ENCODE results near the gene LRIT3.

LRIT3 gene

GRCh38 chr4:109847896-109848442 is at the start of gene LRIT3:
LRIT3 (plus strand) TSS chr4:109848107; CDS start chr4:109848202, 95 bp downstream.
- DNase-seq = no peak

GRCh38 chr4:109798866-109799265 is 49.0 kb upstream of the LRIT3 start:
- DNase-seq = peak; percentile 2

GRCh38 chr4:109801099-109801789 is 46.7 kb upstream of the LRIT3 start:
- DNase-seq = no peak

- no peak for DNase-seq
These were observed 46.0 kb upstream of the LRIT3 start, which contains the start of gene CFI for GRCh38 chr4:109801895-109802319. CFI (minus strand) TSS chr4:109801999; CDS start chr4:109801971, 28 bp downstream.

- peak; percentile 39 for DNase-seq
These were observed 43.9 kb upstream of the LRIT3 start for GRCh38 chr4:109803924-109804571.

GRCh38 chr4:109809655-109810054 is 38.3 kb upstream of the LRIT3 start:
- DNase-seq = no peak

- no peak for DNase-seq
These were observed 37.1 kb upstream of the LRIT3 start for GRCh38 chr4:109810552-109811387.

GRCh38 chr4:109811707-109812106 is 36.2 kb upstream of the LRIT3 start:
- DNase-seq = peak; percentile 23

GRCh38 chr4:109815151-109816081 is 32.5 kb upstream of the LRIT3 start, which contains the start of gene GAR1:
GAR1 (plus strand) TSS chr4:109815762; CDS start chr4:109816165, 403 bp downstream.
- DNase-seq = peak; percentile 96

- DNase-seq = peak; percentile 44
These were observed 31.8 kb upstream of the LRIT3 start for GRCh38 chr4:109816082-109816442.

- peak; percentile 50 for DNase-seq
These were observed 31.0 kb upstream of the LRIT3 start for GRCh38 chr4:109816894-109817293.

GRCh38 chr4:109818268-109818667 is 29.6 kb upstream of the LRIT3 start:
- no peak for DNase-seq

GRCh38 chr4:109820563-109820962 is 27.3 kb upstream of the LRIT3 start:
- no peak for DNase-seq

- DNase-seq = peak; percentile 54
These were observed 26.7 kb upstream of the LRIT3 start for GRCh38 chr4:109821185-109821584.

GRCh38 chr4:109826719-109827118 is 21.2 kb upstream of the LRIT3 start:
- DNase-seq = peak; percentile 14

- DNase-seq = no peak
These were observed 20.2 kb upstream of the LRIT3 start, which contains the start of gene RRH for GRCh38 chr4:109827672-109828071. RRH (plus strand) TSS chr4:109827972; CDS start chr4:109828028, 56 bp downstream.

GRCh38 chr4:109833756-109834155 is 14.2 kb upstream of the LRIT3 start:
- DNase-seq = no peak

GRCh38 chr4:109836985-109837384 is 10.9 kb upstream of the LRIT3 start:
- DNase-seq = no peak

- no peak for DNase-seq
These were observed 1.4 kb upstream of the LRIT3 start for GRCh38 chr4:109846395-109847098.

- no peak for DNase-seq
These were observed 594 bp downstream of the LRIT3 start for GRCh38 chr4:109848501-109848900.

GRCh38 chr4:109850601-109851000 is 2.7 kb downstream of the LRIT3 start:
- DNase-seq = no peak

Measured in activated CD4-positive, alpha-beta T cell treated with anti-CD3 and anti-CD28 coated beads, Interleukin-10, Interleukin-2, amounts not matched to agents 100 ng/mL and 50 ng/mL, durations not matched to agents 16 hours and 8 hours (primary cell).